ENCODE data around the gene RNF114. TPM values are rescaled to one million over a fixed set of nuclear protein-coding genes. Genes with fewer than 3 reads are reported as not detected.

Gene RNF114
- total RNA-seq, 1 experiment from 2014 or later, result 90.0 TPM

- intact Hi-C loops (cut with micrococcal nuclease; ENCODE audit: unreplicated experiment), result loop anchor here (2.0 kb wide), 1 partner anchor 318 kb away; no protein-coding TSS in a partner anchor
- H3K4me3 ChIP-seq (ENCODE audit: low read depth, low read length, poor library complexity, severe bottlenecking), result no peak overlapping the region
- CTCF ChIA-PET, result interaction anchor here (0.6 kb wide), 1 partner anchor 42 kb away, joined by 4 read pairs; no protein-coding TSS in a partner anchor
Measured at GRCh38 chr20:49928411-49929141, 7.6 kb upstream of the RNF114 start.

DNA sequence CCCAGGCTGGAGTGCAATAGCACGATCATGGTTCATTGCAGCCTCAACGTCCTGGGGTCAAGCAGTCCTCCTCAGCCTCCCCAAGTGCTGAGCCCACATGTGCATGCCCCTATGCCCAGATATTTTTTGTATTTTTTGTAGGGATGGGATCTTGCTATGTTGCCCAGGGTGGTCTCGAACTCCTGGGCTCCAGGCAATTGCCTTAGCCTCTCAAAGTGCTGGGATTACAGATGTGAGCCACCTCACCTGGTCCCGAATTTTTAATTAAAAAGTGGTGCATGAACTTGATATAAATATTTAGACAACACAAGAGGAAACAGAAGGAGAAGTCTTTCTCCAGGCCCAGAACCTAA is 7.1 kb upstream of the RNF114 start:
- BruUV-seq (replicated peaks), result no TSS peak
- DNase-seq (ENCODE audit: low spot score), result no peak
- intact Hi-C loops (cut with micrococcal nuclease; ENCODE audit: unreplicated experiment), result loop anchor here (2.0 kb wide), 1 partner anchor 318 kb away; no protein-coding TSS in a partner anchor
- TF ChIP-seq, protein P1, sequence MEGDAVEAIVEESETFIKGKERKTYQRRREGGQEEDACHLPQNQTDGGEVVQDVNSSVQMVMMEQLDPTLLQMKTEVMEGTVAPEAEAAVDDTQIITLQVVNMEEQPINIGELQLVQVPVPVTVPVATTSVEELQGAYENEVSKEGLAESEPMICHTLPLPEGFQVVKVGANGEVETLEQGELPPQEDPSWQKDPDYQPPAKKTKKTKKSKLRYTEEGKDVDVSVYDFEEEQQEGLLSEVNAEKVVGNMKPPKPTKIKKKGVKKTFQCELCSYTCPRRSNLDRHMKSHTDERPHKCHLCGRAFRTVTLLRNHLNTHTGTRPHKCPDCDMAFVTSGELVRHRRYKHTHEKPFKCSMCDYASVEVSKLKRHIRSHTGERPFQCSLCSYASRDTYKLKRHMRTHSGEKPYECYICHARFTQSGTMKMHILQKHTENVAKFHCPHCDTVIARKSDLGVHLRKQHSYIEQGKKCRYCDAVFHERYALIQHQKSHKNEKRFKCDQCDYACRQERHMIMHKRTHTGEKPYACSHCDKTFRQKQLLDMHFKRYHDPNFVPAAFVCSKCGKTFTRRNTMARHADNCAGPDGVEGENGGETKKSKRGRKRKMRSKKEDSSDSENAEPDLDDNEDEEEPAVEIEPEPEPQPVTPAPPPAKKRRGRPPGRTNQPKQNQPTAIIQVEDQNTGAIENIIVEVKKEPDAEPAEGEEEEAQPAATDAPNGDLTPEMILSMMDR (conservative IDR thresholded peaks at IDR 0.05; ENCODE audit: low read depth, low read length), result no peak
- TF ChIP-seq EZH2 (IDR thresholded peaks at IDR 0.05; ENCODE audit: borderline replicate concordance, low read depth, low read length, poor library complexity, severe bottlenecking), result no peak
- ChIA-PET POLR2A (ENCODE audit: low non-redundant PET) (no interaction called here), CTCF (no interaction called here)
- H3K4me1 ChIP-seq (ENCODE audit: insufficient read depth, low read length, poor library complexity, severe bottlenecking), result no peaks in the 10 kb centered on the region
- no peak overlapping the region for H3K27ac ChIP-seq (ENCODE audit: low read depth, low read length, poor library complexity, severe bottlenecking)
- H3K27me3 ChIP-seq (replicated peaks; ENCODE audit: insufficient read depth, low read depth, low read length, poor library complexity), result no peaks in the 10 kb centered on the region
- no peaks in the 10 kb centered on the region for H3K9me3 ChIP-seq (ENCODE audit: low read depth, low read length, poor library complexity, severe bottlenecking)
- no peaks in the 10 kb centered on the region for H3K36me3 ChIP-seq (ENCODE audit: insufficient read depth, low read length, poor library complexity, severe bottlenecking)
- no peak overlapping the region for H3K4me3 ChIP-seq (ENCODE audit: low read depth, low read length, poor library complexity, severe bottlenecking)

More at GRCh38 chr20:49928411-49929141, 7.6 kb upstream of the RNF114 start:
- POLR2A ChIA-PET (ENCODE audit: low non-redundant PET), result no interaction called here
- TF ChIP-seq EZH2 (IDR thresholded peaks at IDR 0.05; ENCODE audit: borderline replicate concordance, low read depth, low read length, poor library complexity, severe bottlenecking), result no peak
- TF ChIP-seq, protein P1 (conservative IDR thresholded peaks at IDR 0.05; ENCODE audit: low read depth, low read length), result peak; percentile 91
- DNase-seq (ENCODE audit: low spot score), result peak; percentile 91
- BruUV-seq (replicated peaks), result no TSS peak
- Histone ChIP-seq H3K36me3 (ENCODE audit: insufficient read depth, low read length, poor library complexity, severe bottlenecking) (no peaks in the 10 kb centered on the region), H3K27me3 (replicated peaks; ENCODE audit: insufficient read depth, low read depth, low read length, poor library complexity) (no peaks in the 10 kb centered on the region), H3K27ac (ENCODE audit: low read depth, low read length, poor library complexity, severe bottlenecking) (no peak overlapping the region), H3K9me3 (ENCODE audit: low read depth, low read length, poor library complexity, severe bottlenecking) (no peaks in the 10 kb centered on the region), H3K4me1 (ENCODE audit: insufficient read depth, low read length, poor library complexity, severe bottlenecking) (no peaks in the 10 kb centered on the region)

DNA sequence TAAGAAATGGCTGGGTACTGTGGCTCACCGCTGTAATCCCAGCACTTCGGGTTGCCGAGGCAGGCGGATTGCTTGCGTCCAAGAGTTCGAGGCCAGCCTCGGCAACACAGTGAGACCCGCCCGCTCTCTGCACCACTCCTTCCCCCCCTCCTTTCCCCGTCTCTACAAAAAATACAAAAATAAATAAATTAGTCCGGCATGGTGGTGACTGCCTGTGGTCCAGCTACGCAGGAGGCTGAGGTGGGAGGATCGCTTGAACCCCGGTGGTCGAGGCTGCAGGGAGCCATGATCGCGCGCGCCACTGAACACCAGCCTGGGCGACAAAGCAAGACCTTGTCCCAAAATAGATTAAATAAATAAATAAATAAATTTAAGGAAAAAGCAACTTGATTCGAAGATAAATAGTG is 448 bp upstream of the RNF114 start:
- intact Hi-C loops (cut with micrococcal nuclease; ENCODE audit: unreplicated experiment), result no loop called here
- H3K9me3 ChIP-seq (ENCODE audit: low read depth, low read length, poor library complexity, severe bottlenecking), result no peaks in the 10 kb centered on the region
- no peak overlapping the region for H3K27ac ChIP-seq (ENCODE audit: low read depth, low read length, poor library complexity, severe bottlenecking)
- H3K4me1 ChIP-seq (ENCODE audit: insufficient read depth, low read length, poor library complexity, severe bottlenecking), result peaks cover 16% of the 10 kb centered on the region
- H3K36me3 ChIP-seq (ENCODE audit: insufficient read depth, low read length, poor library complexity, severe bottlenecking), result peaks cover 13% of the 10 kb centered on the region
- CTCF ChIA-PET, result no interaction called here
- BruUV-seq (replicated peaks), result no TSS peak
- peak overlapping the region; percentile 90 for H3K4me3 ChIP-seq (ENCODE audit: low read depth, low read length, poor library complexity, severe bottlenecking)
- no peak for TF ChIP-seq EZH2 (IDR thresholded peaks at IDR 0.05; ENCODE audit: borderline replicate concordance, low read depth, low read length, poor library complexity, severe bottlenecking)
- TF ChIP-seq, protein P1 (conservative IDR thresholded peaks at IDR 0.05; ENCODE audit: low read depth, low read length), result no peak
- POLR2A ChIA-PET (ENCODE audit: low non-redundant PET), result interaction anchor here (0.7 kb wide), 1 partner anchor 180 kb away, joined by 3 read pairs; no protein-coding TSS in a partner anchor
- H3K27me3 ChIP-seq (replicated peaks; ENCODE audit: insufficient read depth, low read depth, low read length, poor library complexity), result no peaks in the 10 kb centered on the region
- no peak for DNase-seq (ENCODE audit: low spot score)
